Muscle layer of duodenum (tissue), 2 donors: Measurements from ENCODE around the gene PTPRA.

Experiments
- H3K27ac ChIP-seq: one replicate; pipeline ENCODE4 v1.7.0; 2013; ENCODE audit warnings: mild to moderate bottlenecking, low read length
- H3K27me3 ChIP-seq: one replicate; pipeline ENCODE4 v1.7.0; 2013; ENCODE audit warnings: low read depth, mild to moderate bottlenecking, control low read depth, low read length
- H3K36me3 ChIP-seq, 2 donors: one replicate each; pipeline ENCODE4 v1.7.0; 2013; ENCODE audit warnings: low read length in 2 of 2, control low read depth in 1 of 2, mild to moderate bottlenecking in 1 of 2; ENCODE audit not compliant: insufficient read depth in 2 of 2, control insufficient read depth in 1 of 2
- H3K4me1 ChIP-seq, 2 donors: one replicate each; pipeline ENCODE4 v1.7.0; 2013; ENCODE audit warnings: low read length in 2 of 2, mild to moderate bottlenecking in 2 of 2, control low read depth in 1 of 2, moderate library complexity in 1 of 2; ENCODE audit not compliant: insufficient read depth in 2 of 2, control insufficient read depth in 1 of 2
- H3K4me3 ChIP-seq, 2 donors: one replicate each; pipeline ENCODE4 v1.7.0; 2013; ENCODE audit warnings: low read length in 2 of 2, low read depth in 1 of 2, mild to moderate bottlenecking in 1 of 2
- H3K9me3 ChIP-seq, 2 donors: one replicate each; pipeline ENCODE4 v1.7.0; 2013; ENCODE audit warnings: low read length in 2 of 2, control low read depth in 1 of 2, mild to moderate bottlenecking in 1 of 2; ENCODE audit not compliant: control insufficient read depth in 1 of 2
- donor health status: healthy.

Gene PTPRA

DNA sequence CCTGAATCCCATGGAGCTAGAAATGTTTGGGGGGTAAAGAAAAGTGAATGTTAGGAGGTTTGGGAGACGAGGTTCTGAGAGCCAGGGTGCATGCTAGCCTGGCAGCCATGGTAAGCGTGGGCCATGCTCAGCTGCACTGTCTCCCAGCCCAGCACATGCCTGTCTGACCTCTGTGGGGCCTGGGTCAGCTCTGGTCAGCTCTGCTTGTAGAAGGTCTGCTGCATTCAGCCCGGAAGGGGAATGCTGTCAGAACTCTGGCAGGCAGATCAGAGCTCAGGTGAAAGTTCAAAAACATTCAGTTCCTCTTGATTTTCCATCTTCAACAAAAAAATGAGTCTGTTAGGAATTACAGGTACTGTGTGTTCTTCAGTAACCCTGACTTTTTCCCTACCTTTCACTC, 164.4 kb downstream of the PTPRA start:
- no peak overlapping the region for H3K4me3 ChIP-seq
- no peaks in the 10 kb centered on the region for H3K27me3 ChIP-seq
- H3K36me3 ChIP-seq = peaks cover 53 to 62% of the 10 kb centered on the region in 2 donors
- H3K4me1 ChIP-seq = peaks cover 0 to 6% of the 10 kb centered on the region in 2 donors
- no peaks in the 10 kb centered on the region for H3K9me3 ChIP-seq
- H3K27ac ChIP-seq = no peak overlapping the region

- Histone ChIP-seq H3K9me3 (no peaks in the 10 kb centered on the region), H3K4me1 (peaks cover 0 to 9% of the 10 kb centered on the region in 2 donors), H3K4me3 (no peak overlapping the region), H3K27ac (no peak overlapping the region), H3K36me3 (peaks cover 53 to 62% of the 10 kb centered on the region in 2 donors), H3K27me3 (no peaks in the 10 kb centered on the region)
These were observed 165.2 kb downstream of the PTPRA start for GRCh38 chr20:3038454-3038853.

DNA sequence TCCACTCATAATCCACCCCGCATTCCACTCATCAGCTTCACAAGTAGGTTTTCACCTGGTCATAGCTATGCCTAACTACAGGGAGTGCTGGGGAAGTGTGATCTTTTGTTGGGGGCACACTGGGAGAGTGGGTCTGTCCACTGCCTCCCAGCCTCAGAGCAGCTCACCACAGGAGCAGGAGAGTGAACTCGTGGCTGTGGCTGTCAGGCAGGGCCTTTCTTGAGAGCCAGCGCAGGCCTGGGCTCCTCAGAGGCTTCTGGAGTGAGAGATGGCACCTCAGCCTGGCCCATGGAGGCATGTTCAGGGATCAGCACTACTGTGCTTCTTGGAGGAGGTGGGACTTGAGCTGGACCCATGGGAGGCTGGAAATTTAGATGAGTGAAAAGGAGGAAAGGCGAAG, 166.1 kb downstream of the PTPRA start:
- H3K36me3 ChIP-seq = peaks cover 53 to 62% of the 10 kb centered on the region in 2 donors
- no peak overlapping the region for H3K4me3 ChIP-seq
- H3K27ac ChIP-seq = no peak overlapping the region
- no peaks in the 10 kb centered on the region for H3K27me3 ChIP-seq
- no peaks in the 10 kb centered on the region for H3K9me3 ChIP-seq
- peaks cover 0 to 9% of the 10 kb centered on the region in 2 donors for H3K4me1 ChIP-seq

DNA sequence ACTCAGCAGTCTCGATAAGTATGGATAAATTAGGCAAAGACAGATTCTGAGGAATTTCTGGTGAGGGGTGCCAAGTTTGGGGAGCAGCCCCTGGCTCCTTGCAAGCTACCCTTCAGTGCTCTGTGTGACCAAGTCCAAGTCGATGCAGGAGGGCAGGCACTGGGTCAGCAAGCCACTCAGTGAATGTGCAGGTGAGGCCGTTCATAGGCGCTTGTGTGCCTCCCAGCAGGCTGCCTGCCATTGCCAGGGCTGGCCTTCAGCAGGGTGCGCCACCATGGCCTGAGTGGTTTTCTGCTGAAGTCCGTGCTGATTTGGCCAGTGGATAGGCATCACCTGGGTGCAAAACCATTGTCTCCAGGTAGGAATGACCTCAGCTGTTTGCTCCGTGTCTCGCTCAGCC, 166.8 kb downstream of the PTPRA start:
- H3K36me3 ChIP-seq = peaks cover 48 to 58% of the 10 kb centered on the region in 2 donors
- H3K9me3 ChIP-seq = no peaks in the 10 kb centered on the region
- H3K4me1 ChIP-seq = peaks cover 0 to 9% of the 10 kb centered on the region in 2 donors
- H3K27ac ChIP-seq = no peak overlapping the region
- H3K27me3 ChIP-seq = no peaks in the 10 kb centered on the region
- H3K4me3 ChIP-seq = no peak overlapping the region

DNA sequence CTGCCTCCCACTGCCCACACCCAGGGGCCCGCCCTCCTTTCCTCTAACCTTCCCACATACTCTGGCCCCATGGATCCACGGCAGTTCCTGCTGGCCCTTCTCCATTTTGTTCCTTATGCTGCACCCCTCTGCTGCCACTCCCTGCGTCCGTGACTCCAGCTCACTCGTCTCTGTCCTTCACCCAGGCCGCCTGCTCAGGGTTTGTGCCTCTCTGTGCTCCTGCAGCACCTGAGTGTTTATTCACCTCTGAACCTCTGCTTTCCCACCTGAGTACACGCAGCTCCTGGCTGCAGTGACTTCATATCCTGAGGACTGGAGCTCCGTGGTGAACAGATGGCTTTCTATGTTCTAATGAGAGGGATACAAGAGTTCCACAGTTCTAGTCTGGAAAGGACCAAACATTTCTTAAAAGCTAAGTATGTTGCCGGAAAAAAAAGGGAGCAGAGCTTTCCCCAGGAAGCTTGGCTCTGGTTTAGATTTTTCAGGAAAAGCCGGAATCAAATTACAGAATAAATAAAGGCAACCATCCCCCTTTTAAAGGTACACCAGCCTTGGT, 168.7 kb downstream of the PTPRA start:
- H3K36me3 ChIP-seq = peaks cover 31 to 39% of the 10 kb centered on the region in 2 donors
- H3K4me3 ChIP-seq = no peak overlapping the region
- H3K27ac ChIP-seq = no peak overlapping the region
- peaks cover 0 to 13% of the 10 kb centered on the region in 2 donors for H3K4me1 ChIP-seq
- H3K27me3 ChIP-seq = no peaks in the 10 kb centered on the region
- no peaks in the 10 kb centered on the region for H3K9me3 ChIP-seq

DNA sequence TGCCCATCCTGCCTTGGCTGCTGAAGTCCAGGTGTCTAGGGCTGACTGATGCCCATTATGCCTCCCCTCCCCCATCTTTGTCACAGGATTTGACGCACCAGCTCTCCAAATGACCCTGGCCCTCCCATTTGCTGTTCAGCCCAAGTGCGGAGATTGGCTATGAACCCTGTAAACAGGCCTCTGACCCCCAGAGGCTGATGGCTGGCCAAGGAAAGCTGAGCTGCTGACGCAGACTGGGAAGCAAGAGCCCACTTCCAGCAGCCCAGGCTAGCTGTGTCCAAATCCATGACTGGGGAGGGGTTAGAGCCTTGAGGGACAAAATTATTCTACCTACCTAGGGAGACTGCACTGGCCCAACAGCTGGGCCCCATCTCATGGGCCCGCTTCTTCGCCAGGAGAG, 169.3 kb downstream of the PTPRA start:
- Histone ChIP-seq H3K36me3 (peaks cover 24 to 32% of the 10 kb centered on the region in 2 donors), H3K4me3 (no peak overlapping the region), H3K27ac (no peak overlapping the region)

DNA sequence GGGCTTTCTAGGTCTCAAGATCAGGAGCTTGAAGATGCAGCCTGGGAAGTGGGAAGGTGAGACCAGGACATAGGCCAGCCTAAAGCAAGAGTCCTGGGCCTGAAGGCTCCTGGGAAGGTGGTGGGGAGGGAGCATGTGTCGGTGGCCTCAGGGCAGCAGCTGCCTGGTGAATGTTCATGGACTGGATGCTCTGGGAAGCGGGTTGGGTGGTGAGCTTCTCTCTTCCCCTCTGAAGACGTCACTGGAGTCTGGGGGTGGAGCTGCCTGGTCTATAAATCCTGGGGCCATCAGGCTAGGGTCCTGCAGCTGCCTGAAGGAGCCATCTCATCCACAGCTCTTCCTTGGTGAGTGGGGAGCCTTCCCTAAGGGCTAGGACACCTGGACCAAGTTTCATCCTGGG, 170.0 kb downstream of the PTPRA start, which contains the start of gene GNRH2:
GNRH2 (plus strand) TSS at position 301 of the 400 bp plus-strand sequence. CDS start 793 bp downstream, outside the sequence.
- H3K36me3 ChIP-seq = peaks cover 24 to 32% of the 10 kb centered on the region in 2 donors
- H3K9me3 ChIP-seq = no peaks in the 10 kb centered on the region
- no peak within 1 kb of the TSS for H3K4me3 ChIP-seq
- H3K27ac ChIP-seq = no peak within 1 kb of the TSS
- H3K4me1 ChIP-seq = peaks cover 0 to 22% of the 10 kb centered on the region in 2 donors
- H3K27me3 ChIP-seq = no peaks in the 10 kb centered on the region

More for the DNA sequence above, 169.3 kb downstream of the PTPRA start:
- H3K4me1 ChIP-seq = peaks cover 0 to 20% of the 10 kb centered on the region in 2 donors
- no peaks in the 10 kb centered on the region for H3K27me3 ChIP-seq
- no peaks in the 10 kb centered on the region for H3K9me3 ChIP-seq

GRCh38 chr20:3044336-3044965, 171.2 kb downstream of the PTPRA start:
- H3K36me3 ChIP-seq = peaks cover 21 to 32% of the 10 kb centered on the region in 2 donors
- no peak overlapping the region for H3K4me3 ChIP-seq
- no peak overlapping the region for H3K27ac ChIP-seq
- H3K27me3 ChIP-seq = no peaks in the 10 kb centered on the region
- peaks cover 0 to 22% of the 10 kb centered on the region in 2 donors for H3K4me1 ChIP-seq
- H3K9me3 ChIP-seq = no peaks in the 10 kb centered on the region

DNA sequence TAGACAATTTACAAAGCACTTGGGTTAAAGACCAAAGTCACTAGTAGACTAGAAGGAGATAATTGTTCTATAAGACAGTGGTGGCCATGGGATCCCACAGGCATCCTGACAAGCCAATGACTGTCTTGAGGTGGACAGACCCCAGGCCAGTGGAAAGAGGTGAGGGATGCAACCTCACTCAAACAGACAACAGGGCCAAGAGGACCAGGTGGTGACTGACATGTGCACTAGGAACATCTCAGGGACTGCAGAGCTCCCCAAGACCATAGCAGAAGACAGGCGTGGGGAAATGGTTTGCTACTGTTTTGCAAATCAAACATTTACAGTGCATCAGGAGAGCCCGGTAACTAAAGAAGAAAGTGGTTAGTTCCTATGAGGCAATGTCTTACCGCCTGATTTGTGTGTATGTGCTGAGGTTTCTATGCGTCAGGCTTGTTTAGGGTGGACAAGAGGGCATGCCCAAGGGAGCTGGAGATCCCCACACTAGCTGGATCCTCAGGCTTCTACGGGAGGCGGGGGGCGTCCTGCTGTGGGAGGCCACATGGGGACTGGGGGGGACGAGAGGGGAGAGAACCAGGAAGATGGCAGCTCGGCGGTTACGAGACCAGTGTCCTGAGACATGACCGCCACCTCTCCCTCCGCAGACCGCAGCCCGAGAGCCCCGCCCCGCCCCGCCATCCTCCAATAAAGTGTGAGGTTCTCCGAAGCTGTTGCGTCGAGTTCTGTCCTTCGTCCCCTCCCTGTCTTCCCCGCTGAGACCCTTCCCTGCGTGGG, 171.9 kb downstream of the PTPRA start:
- no peaks in the 10 kb centered on the region for H3K9me3 ChIP-seq
- peaks cover 21 to 30% of the 10 kb centered on the region in 2 donors for H3K36me3 ChIP-seq
- H3K27me3 ChIP-seq = no peaks in the 10 kb centered on the region
- peak overlapping the region; percentile 36 for H3K27ac ChIP-seq
- peaks cover 0 to 22% of the 10 kb centered on the region in 2 donors for H3K4me1 ChIP-seq
- H3K4me3 ChIP-seq = peak overlapping the region; percentile 75 to 84

GRCh38 chr20:3045816-3046676, 172.8 kb downstream of the PTPRA start, which contains the start of gene MRPS26:
TSS of gene MRPS26 (plus strand) at chr20:3046052. CDS start at chr20:3046069, 17 bp downstream.
- peak within 1 kb of the TSS; percentile 75 to 84 for H3K4me3 ChIP-seq
- peaks cover 0 to 22% of the 10 kb centered on the region in 2 donors for H3K4me1 ChIP-seq
- H3K27ac ChIP-seq = peak within 1 kb of the TSS; percentile 36
- no peaks in the 10 kb centered on the region for H3K27me3 ChIP-seq
- H3K36me3 ChIP-seq = peaks cover 21 to 24% of the 10 kb centered on the region in 2 donors
- H3K9me3 ChIP-seq = no peaks in the 10 kb centered on the region
